Fibroblast of upper back skin (primary cell): ENCODE data around the gene ATP5F1A.
"Not testable (repeated sequence)": the region's sequence is repeated elsewhere in the genome, so short reads cannot be mapped to it uniquely, and the experiment has no call there.

Experiments
- DNase-seq: peaks from one replicate; pipeline ENCODE4 v3.0.0-alpha.2; 2013

The ATP5F1A gene

DNA sequence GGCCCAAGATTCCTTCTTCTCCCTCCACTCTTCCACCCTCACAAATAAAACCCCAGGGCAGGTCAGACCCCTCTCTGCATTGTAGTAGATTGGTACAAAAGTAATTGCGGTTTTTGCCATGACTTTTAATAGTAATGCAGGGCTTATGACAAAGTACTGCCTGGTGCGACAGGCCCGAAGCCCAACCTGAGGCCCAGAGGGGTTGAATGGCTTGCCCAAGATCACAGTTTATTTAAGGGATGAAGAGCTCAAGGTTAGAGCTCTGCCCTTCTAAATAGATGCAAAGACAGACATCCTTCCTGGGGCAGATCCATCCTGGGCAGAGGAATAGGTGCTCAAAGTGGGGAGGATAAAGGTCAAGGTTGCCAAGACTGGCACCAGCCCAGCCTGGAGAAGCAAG is 25.1 kb downstream of the ATP5F1A start:
- DNase-seq: no peak

DNA sequence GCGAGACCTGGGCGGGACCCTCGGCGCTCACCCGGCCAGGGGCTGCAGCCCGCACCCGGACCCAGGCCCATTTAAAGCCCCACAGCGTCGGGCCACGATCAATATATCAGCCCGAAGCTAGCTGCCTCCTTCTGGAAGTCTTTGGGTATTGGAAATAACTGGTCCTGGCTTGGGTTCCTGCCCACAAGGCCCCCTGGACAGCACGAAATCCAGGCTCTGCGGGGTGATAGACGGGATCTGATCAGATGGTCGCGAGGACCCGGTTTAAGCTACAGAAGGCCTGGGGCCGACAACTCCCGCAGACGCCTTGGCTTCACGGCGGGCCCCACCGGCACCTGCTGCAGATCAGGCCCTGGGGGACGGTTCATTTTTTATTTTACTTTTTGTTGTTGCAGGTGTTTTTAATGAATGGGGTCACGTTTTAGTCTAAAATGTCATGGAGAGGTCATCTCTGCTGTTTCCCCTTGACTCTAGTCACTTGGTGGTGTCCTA is 25.7 kb downstream of the ATP5F1A start:
- no peak for DNase-seq

DNA sequence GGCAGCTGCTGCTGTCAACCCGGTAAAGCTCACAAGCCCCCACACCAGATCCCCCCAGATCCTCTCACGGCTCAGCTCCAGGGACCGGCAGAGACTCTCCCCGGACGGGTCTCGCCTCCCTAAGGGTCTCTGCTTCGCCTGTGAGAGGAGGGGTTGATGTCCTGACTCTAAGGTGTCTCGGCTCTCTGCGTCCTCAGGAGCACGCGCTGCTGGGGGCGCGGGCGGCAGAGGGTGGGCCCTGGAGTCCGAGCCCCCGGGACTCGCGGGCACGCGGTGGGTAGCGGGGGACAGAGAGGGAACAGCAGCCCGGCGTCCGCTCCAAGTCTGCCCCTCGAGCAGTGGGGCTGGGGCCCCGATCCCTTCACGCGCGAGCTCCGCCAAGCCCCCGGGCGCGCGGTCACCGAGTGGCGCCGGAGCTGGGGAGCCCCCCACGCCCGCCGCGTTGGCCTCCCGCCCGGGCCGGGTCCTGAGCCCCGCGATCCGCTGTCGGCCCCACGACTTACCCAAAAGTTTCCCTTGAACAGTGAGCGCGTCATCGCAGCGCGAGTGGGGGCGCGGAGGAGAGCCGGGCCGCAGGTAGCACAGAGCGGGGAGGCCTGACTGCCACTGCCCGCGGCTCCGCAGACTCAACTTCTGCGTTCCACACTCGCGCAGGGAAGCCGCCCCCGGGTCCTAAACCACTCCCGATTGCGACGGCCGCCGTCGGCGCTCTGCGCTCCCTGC is 26.3 kb downstream of the ATP5F1A start, which contains the start of gene PSTPIP2:
PSTPIP2 (minus strand) TSS at position 608 of the 723 bp plus-strand sequence; CDS start at position 536, 72 bp downstream.
- DNase-seq: peak; percentile 62

DNA sequence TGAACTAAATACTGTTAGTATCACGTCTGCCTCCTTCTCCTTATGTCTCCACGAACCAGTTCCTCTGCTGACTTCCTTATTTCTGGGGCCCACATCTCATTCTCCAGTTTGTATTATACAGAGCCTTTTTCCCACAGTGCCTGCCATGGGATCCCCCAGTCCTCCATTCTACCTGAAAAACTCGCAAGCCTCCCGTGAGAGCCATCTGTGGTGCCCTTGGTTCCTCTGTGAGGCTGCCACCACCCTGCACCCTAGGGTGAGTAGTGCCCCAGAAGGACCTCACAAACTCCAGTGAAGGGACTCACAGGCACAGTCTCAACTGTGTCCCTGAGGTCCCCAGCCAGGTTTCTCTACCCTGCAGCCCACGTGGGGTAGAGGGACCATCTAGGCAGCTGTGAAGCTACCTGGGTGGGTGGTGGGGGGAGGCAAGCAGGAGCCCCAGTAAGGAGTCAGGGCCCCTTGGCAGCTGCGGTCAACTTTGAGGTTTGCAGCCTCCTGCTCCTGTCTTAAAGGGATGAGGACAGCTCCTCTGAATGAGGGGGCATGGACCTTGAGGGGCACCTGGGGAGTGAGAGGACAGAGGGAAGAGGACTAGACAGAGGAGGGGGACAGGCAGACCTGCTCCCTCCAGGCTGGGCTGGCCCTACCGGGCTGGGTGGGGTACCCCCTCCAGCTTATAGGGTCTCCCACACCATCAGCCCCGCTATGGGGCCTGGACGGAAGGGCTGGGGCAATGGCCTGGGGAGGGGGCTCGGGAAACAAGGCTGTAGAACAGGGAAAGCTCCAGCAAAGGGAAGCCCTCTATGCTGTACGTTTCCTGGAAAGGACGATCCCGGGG is 27.1 kb downstream of the ATP5F1A start:
- no peak for DNase-seq

DNA sequence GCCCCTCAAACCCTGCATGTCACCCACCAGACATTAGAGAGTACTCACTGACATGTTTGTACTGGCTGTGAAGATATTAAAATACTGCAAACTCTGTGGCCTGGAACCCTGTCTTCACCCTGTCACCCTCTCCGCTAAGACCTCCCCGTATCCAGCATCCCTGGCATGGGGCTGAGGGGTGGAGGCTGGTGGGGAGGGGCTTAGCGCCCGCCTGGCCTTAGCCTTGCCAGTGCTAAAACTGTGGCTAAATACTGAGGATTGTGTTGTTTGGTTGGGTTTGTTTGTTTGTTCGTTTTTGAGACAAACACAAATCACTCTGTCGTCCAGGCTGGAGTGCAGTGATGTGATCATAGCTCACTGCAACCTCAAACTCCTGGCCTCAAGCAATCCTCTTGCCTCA is 27.9 kb downstream of the ATP5F1A start:
- DNase-seq: no peak

DNA sequence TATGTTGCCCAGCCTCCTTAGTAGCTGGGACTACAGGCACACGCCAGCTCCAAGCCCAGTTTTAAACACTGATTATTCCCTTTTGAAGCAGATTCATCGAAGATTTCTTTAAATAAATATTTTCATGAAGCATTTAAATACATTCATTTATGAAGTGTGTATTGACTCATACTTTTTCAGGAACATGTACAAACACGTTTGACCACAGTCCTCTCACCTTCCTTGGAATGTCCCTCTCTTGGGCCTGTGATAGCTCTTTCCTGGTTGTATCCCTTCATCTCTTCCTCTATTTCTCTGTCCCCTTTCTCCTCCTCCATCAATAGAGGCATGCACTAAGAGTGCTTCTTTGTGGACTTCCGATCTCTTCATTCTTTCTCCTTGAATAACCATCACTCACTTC is 28.6 kb downstream of the ATP5F1A start:
- DNase-seq: no peak

DNA sequence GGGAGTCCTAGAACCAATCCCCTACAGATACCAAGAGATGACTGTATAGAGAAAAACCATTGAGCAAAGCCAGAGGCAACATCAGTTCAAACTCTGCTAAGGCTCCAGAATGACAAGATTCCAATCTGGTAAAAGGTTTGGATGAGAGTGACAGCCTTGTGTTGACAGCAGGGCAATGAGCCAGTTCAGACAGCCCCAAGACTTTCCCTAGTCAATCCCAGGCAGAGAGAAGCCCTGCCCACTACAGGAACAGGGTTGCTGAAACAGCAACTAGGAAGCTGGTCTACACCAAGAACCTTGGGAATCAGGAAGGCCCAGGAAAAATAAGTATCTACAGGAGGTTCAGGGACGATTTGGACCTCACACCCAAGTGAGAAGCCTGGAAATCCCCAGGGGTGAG is 29.3 kb downstream of the ATP5F1A start:
- DNase-seq: no peak

DNA sequence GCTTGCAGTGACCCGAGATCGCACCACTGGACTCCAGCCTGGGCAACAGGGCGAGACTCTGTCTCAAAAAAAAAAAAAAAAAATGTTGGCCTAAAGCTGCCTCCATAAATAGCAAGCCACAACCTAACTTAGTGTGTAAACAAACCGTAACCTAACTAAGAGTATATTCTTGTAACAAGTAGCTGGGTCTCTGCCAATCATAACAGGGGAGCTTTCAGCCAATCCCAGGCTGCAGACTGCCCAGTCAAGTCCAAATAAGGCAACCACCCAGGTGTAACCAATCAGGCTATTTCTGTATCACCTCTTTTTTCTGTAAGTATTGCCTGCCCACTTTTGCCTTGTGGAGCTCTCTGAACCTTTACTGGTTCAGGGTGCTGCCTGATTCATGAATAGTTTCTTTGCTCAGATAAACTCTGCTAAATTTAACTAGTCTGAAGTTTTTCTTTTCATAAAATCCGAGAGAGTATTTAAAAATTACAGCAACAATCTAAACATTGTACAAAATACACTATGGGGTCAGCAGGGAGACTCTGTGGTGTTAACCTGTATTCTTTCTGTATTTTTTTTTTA is 30.6 kb downstream of the ATP5F1A start:
- no peak for DNase-seq

DNA sequence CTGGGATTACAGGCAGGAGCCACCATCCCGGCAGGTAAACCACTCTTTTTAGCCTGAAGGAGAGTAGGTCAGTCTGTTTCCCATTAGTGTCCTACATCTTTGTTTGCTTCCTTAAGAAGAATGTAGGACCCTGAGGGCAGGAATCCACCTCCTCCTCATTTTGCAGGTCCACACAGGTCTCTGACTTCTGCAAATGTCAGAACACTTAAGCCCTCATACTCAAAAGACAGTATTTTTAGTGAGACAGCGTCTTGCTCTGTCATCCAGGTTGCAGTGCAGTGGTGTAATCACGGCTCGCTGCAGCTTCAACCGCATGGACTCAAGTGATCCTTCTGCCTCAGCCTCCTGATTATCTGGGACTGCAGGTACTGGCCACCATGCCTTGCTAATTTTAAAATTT is 35.3 kb downstream of the ATP5F1A start:
- DNase-seq: no peak

DNA sequence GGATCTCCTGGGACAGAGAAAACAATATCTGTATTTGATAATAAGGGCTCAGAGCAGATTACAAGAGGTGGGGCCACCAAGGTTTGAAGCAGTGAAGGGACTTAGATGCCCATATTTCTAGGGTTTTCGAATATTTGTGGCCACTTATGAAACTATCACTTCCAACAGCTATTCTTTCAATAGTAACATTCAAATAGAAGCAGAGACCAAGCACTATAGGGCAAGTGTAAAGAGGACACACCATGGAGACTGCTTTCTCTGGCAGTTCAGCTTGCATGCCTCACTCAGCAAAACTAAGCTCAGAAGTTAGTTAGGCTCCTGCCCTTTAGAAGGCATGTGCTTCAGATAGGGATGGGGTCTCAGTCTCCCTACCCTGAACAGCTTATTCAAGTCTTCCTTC is 36.3 kb downstream of the ATP5F1A start:
- no peak for DNase-seq

DNA sequence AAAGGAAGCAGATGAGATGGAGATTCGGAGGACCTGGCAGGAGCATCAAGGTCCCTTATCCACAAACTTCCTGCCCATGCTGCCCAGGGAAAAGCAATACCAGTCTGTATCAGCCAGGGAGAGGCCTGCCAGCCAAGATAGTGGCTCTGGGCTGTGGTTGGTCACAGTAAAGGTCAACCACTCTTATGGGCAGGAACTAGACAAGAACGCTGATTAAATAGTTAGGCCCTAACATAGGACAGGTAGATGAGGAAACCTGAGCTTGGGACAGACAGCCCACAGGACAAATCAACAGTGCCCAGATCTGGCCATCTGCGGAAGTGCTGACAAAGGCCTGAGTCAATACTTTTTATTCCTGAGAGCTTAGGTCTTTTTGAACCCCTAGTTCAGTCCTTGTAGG is 36.7 kb downstream of the ATP5F1A start:
- no peak for DNase-seq

DNA sequence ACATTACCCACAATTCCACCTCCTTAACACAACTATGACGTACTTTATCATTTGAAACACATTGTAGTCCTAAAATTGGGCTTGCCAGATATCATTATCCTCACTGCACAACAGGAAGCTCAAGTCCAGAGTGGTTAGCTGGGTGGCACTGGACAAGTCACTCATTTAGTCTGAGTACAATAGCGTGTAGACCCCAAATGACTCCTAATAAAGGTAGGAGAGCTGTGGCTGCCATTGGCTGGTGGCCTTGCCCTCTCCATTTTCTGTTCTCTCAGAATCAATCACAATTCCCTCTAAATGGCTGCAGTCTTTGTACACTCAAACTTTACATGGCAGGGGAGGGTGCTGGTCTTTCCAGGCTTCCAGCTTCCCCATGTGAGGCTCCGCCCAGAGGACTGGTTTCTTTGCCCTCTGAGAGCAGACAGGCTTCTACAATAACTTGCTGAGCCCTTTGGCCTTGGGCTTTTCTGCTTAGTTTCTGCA is 37.7 kb downstream of the ATP5F1A start:
- DNase-seq: no peak

DNA sequence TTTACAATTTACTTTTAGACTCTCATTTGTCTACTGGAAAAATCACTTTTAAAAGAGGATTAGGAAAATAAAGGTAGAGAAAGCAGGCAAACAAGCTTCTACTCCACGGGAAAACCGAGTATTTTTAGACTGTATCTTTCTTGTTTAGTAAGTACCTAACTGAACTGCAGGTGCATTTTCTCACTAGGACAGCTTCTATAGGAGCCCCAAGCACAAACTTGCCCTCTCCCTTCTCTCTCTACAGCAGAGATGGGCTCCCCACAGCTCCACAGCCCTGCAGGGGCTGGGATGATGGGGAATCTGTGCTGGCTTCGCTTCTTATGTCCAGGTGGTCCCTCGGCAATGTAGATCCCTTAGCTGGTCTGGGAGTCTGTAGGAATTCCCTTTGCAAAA is 42.3 kb downstream of the ATP5F1A start:
- no peak for DNase-seq

DNA sequence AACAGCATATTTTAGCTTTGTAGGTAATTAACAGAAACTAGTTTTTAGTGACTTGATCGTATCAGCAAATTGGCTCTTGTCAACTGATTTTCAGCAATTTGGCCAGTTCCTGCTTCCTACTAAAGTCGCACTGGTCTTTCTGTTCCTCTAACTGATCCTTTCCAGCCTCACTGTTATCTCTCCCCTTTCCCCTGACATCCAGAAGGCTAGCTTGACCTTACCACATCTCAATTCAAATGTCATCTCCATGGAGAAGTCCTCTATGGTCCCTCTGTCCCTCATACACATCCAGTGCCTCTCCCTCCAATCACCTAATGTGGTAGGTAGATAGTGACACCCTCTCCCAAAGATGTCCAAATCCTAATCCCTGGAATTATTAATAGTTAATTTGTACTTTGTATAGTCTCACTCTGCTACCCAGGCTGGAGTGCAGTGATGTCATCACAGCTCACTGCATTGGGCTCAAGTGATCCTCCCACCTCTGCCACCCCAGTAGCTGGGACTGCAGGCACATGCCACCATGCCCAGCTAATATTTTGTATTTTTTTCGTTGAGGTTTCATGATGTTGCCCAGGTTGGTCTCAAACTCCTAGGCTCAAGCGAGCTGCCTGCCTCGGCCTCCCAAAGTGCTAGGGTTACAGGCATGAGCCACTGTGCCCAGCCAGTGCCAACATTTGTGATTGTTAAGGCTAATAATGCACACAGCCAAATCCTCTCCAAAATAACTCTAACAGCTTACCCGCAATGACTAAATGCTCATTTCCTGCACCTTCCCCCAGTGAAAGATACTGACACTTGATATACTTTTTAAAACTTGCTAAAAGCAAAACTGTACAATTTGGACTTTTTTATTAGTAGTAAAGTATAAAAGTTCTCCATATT is 42.9 kb downstream of the ATP5F1A start:
- DNase-seq: no peak

DNA sequence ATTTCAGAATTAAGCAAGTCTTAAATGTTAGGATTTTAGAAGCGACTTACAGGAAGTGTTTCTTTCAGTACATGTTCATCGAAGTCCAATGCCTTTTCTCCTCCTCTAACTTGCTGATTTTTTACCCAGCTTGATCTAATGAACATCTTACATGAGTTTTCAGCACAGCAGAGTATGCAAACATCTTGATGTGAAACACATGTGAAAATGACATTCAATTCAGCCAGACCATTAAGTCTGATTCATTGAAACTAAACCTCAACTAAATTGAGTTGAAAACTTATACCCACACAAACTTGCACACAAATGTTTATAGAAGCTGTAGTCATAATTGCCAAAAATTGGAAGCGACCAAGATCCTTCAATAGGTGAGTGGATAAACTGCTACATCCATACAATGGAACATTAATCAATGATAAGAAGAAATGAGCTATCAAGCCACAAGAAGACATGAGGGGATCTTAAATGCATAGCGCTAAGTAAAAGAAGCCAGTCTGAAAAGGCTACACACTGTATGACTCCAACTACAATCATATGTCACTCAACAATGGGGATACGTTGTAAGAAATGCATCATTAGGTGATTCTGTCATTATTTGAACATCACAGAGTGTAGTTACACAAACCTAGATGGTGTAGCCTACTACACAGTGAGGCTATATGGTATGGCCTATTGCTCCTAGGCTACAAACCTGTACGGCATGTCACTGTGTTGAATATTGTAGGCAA is 44.6 kb downstream of the ATP5F1A start:
- peak; percentile 75 for DNase-seq

DNA sequence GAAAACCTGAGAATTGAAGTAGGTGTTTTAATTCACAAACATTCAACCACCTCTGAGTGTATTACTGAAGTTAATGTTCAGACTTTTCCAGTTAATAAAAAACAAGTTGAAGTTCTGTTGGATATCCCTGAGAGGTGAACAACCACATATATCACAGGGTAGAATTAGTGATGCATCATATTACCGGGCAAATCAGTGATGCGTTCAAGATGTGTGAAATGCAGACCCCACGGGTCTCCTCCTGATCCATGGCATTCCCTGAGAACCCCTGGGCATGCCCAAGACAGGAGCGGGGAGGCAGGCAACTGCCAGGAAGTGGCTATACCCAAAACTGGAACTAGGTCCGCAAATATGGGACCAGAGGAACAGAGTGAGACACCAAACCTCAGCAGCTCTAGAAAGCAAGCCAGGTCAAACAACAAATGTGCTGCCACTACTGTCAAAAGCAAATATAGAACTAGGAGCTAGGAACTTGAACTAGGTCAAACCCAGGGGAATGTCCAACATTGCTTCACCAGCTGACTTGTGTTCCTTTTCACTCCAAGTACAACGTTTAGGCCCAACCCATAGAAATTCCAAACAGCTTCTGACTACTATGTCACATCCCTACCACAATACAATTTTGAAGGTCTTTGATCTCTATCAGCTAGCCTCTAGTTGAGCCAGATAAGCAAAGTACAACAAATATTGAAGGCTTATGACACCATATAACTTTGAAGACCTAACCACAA is 46.2 kb downstream of the ATP5F1A start:
- DNase-seq: peak; percentile 52

DNA sequence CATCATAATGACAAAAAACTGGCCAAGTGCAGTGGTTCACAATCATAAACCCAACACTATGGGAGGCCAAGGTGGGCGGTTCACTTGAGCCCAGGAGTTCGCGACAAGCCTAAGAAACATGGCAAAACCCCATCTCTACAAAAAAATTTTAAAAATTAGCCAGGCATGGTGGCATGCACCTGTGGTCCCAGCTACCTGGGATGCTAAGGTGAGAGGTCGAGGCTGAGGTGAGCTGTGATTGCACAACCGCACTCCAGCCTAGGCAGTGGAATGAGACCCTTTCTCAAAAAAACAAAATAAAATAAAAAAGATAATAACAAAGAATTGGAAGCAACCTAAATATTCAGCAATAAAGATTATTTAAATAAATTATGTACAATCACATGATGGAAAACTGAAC is 47.8 kb downstream of the ATP5F1A start:
- DNase-seq: no peak

DNA sequence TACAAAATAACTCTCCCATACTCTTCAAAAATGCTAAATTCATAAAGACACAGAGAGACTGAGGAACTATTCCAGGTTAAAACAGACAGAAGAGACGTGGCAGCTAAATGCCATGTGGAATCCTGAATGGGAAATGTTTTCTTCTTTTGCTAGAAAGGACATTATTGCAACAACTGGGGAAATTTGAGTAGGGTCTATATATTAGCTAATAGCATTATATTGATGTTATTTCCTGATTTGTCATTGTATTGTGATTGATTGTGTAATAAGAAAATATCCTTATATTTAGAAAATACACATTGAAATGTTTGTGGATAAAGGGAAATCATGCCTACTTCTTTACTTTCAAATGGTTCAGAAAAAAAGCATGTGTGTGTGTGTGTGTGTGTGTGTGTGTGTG is 49.5 kb downstream of the ATP5F1A start:
- no peak for DNase-seq

DNA sequence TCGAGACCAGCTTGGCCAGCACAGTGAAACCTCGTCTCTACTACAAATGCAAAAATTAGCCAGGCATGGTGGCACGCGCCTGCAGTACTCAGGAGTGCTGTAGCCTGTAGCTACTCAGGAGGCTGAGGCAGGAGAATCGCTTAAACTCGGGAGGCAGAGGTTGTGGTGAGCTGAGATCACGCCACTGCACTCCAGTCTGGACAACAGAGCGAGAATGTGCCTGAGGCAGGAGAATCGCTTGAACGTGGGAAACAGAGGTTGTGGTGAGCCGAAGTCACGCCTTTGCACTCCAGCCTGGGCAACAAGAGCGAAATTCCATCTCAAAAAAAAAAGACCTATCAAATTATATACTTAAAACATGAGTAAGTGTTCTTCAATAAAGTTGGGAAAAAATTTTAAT is 50.7 kb downstream of the ATP5F1A start:
- not testable (repeated sequence) for DNase-seq

DNA sequence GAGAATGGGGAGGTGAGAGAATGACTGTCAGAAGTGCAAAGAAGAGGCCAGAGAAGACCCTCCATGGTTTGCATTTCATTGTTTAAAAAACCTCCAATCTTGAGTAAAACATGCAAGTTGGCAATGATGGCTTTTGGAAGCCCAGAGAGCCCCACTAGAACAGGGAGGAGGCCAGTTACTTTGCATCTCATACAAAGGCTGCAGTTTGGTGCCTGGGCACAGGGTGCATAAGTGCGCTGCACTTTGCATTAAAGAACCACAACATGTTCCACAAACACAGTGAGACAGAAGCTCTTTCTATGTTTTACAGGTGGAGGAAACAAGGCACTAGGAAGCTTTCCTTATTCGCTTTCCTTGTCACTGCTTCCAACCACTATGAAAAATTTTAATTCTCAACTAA is 51.4 kb downstream of the ATP5F1A start:
- no peak for DNase-seq

DNA sequence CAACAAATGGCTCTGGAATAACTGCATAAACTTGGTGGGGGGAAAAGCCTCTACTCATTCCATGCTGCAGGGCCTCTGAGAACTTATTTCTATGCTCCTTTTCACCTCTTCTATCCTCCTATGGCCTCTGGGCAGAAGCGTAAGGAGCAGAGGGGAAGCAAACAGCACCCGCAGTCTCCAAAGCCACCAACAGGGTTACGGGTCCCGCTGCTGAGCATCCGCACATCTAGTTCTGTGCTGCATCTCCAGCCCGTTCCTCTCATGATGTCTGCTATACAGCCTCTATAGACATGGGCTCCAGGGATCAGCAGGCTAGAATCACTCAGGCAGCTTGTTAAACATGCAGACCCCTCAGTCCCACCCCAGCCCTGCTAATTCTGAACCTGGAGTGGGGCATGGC is 52.0 kb downstream of the ATP5F1A start:
- no peak for DNase-seq
